HCT116 (cell line): ENCODE measurements around the gene HEPACAM. TPM values are rescaled to one million over a fixed set of nuclear protein-coding genes. Genes with fewer than 3 reads are reported as not detected.

ENCODE experiments used
- ATAC-seq: fragments of 200-7000 bp; cut with Tn5 transposase; 2 replicates; pipeline ENCODE4 v1.9.1; 2020; ENCODE audit warnings: mild to moderate bottlenecking, moderate library complexity
- BruUV-seq: library from RNA; stranded (reverse); fragments of 400-500 nt; replicated peaks from 2 replicates; lab custom pipeline; 2021; lab: Mats Ljungman, UMichigan
- CTCF ChIA-PET: fragments of 300-600 bp; sonication (Branson Sonifier 250); formaldehyde crosslinking; loops from one replicate; lab custom pipeline; 2021; ENCODE audit warnings: antibody characterized with exemption; lab: Charles Lee
- POLR2A ChIA-PET: fragments of 300-600, 350-600 bp; sonication (Branson Sonifier 250); formaldehyde crosslinking; loops from one replicate; lab custom pipeline; 2021; ENCODE audit warnings: antibody characterized with exemption; lab: Charles Lee
- RAD21 ChIA-PET, 2 experiments: fragments of 300-600 bp; sonication (Branson Sonifier 250); formaldehyde crosslinking; loops; one replicate each; lab custom pipeline; 2023; ENCODE audit warnings: low total read pairs in 2 of 2; ENCODE audit not compliant: uncharacterized antibody in 2 of 2, unreplicated experiment in 2 of 2, low non-redundant PET in 1 of 2; lab: Charles Lee
- DNase-seq: peaks from one replicate; pipeline ENCODE4 v3.0.0-alpha.2; 2010; ENCODE audit warnings: low read depth, low spot score
- H2AFZ ChIP-seq: fragments of 200-600 bp; shearing (Covaris generic), sonication (generic); 2 replicates; pipeline ENCODE4 v1.6.1; 2017; ENCODE audit warnings: low read depth, mixed run types, mixed read lengths, antibody characterized with exemption, low read length; ENCODE audit not compliant: poor library complexity, severe bottlenecking
- H3K27ac ChIP-seq: 2 replicates; pipeline ENCODE4 v1.5.1; 2012; ENCODE audit warnings: low read depth, low read length
- H3K27me3 ChIP-seq: fragments of 200-600 bp; sonication (generic); 2 replicates; pipeline ENCODE4 v1.6.1; 2016; ENCODE audit warnings: mixed run types, low read length, mixed read lengths; ENCODE audit not compliant: insufficient read depth
- H3K36me3 ChIP-seq, 2 experiments: fragments of 200-500 bp in 1 of 2; fragments of 200-600 bp in 1 of 2; sonication (Bioruptor generic) in 1 of 2; sonication (generic) in 1 of 2; 2 replicates each; pipeline versions ENCODE4 v1.5.1 to v1.6.1; 2014 to 2016; ENCODE audit warnings: low read length in 2 of 2, inconsistent platforms in 1 of 2, mixed read lengths in 1 of 2, mixed run types in 1 of 2; ENCODE audit not compliant: insufficient read depth in 2 of 2, control insufficient read depth in 1 of 2
- H3K4me1 ChIP-seq, 2 experiments: fragments of 200-600 bp in 1 of 2; sonication (generic) in 1 of 2; 2 replicates each; pipeline versions ENCODE4 v1.5.1 to v1.6.1; 2012 to 2017; ENCODE audit warnings: low read length in 2 of 2, inconsistent platforms in 1 of 2, mild to moderate bottlenecking in 1 of 2, mixed read lengths in 1 of 2, mixed run types in 1 of 2, moderate library complexity in 1 of 2; ENCODE audit not compliant: insufficient read depth in 2 of 2, control insufficient read depth in 1 of 2
- H3K4me2 ChIP-seq: fragments of 200-600 bp; sonication (generic); 2 replicates; pipeline ENCODE4 v1.6.1; 2017; ENCODE audit warnings: mixed run types, low read length, mixed read lengths
- H3K4me3 ChIP-seq, 2 experiments: fragments of 200-600 bp in 1 of 2; sonication (generic) in 1 of 2; replicated peaks in 1 of 2; 2 replicates each; pipeline ENCODE4 v1.5.1; 2011 to 2016; ENCODE audit warnings: low read length in 2 of 2, control low read depth in 1 of 2, low read depth in 1 of 2, mild to moderate bottlenecking in 1 of 2, mixed read lengths in 1 of 2, mixed run types in 1 of 2
- H3K79me2 ChIP-seq: fragments of 200-600 bp; sonication (generic); 2 replicates; pipeline ENCODE4 v1.6.1; 2017; ENCODE audit warnings: mild to moderate bottlenecking, mixed run types, low read length, moderate library complexity, mixed read lengths; ENCODE audit not compliant: insufficient read depth
- H3K9ac ChIP-seq: fragments of 200-600 bp; sonication (generic); 2 replicates; pipeline ENCODE4 v1.6.1; 2016; ENCODE audit warnings: low read length, mixed read lengths
- H3K9me2 ChIP-seq: fragments of 200-600 bp; sonication (generic), shearing (Covaris generic); 2 replicates; pipeline ENCODE4 v1.6.1; 2017; ENCODE audit warnings: mixed run types, mild to moderate bottlenecking, moderate library complexity; ENCODE audit not compliant: insufficient read depth
- H3K9me3 ChIP-seq, 2 experiments: fragments of 200-500 bp in 1 of 2; fragments of 200-600 bp in 1 of 2; sonication (Bioruptor generic) in 1 of 2; sonication (generic) in 1 of 2; 2 replicates each; pipeline ENCODE4 v1.6.1; 2014 to 2017; ENCODE audit warnings: low read length in 2 of 2, mixed read lengths in 2 of 2, inconsistent platforms in 1 of 2, low read depth in 1 of 2, mild to moderate bottlenecking in 1 of 2, mixed run types in 1 of 2, moderate library complexity in 1 of 2; ENCODE audit not compliant: control insufficient read depth in 1 of 2, insufficient read depth in 1 of 2
- H4K20me1 ChIP-seq: fragments of 200-600 bp; sonication (generic), shearing (Covaris generic); 2 replicates; pipeline ENCODE4 v1.6.1; 2017; ENCODE audit warnings: mixed run types, mild to moderate bottlenecking, moderate library complexity; ENCODE audit not compliant: insufficient read depth
- ELF1 ChIP-seq: IDR thresholded peaks from 2 replicates; pipeline ENCODE4 v1.6.1; 2012; ENCODE audit warnings: low read depth, borderline replicate concordance
- EZH2 ChIP-seq: fragments of 200-600 bp; sonication (generic); IDR thresholded peaks from 2 replicates; pipeline ENCODE4 v1.6.1; 2017; ENCODE audit warnings: antibody characterized with exemption, mixed run types
- EZH2phosphoT487 ChIP-seq: fragments of 200-600 bp; IDR thresholded peaks from 2 replicates; pipeline ENCODE4 v1.6.1; 2018; ENCODE audit warnings: antibody characterized with exemption, borderline replicate concordance
- POLR2AphosphoS5 ChIP-seq: IDR thresholded peaks from 2 replicates; pipeline ENCODE4 v1.6.1; 2011; ENCODE audit warnings: mild to moderate bottlenecking, low read depth, low read length, moderate library complexity
- RAD21 ChIP-seq: IDR thresholded peaks from 2 replicates; pipeline ENCODE4 v1.6.1; 2012; ENCODE audit warnings: low read depth, mild to moderate bottlenecking
- REST ChIP-seq: IDR thresholded peaks from 2 replicates; pipeline ENCODE4 v1.6.1; 2012; ENCODE audit warnings: low read depth
- SRF ChIP-seq: IDR thresholded peaks from 2 replicates; pipeline ENCODE4 v1.6.1; 2012; ENCODE audit warnings: low read depth
- YY1 ChIP-seq: IDR thresholded peaks from 2 replicates; pipeline ENCODE4 v1.6.1; 2011; ENCODE audit warnings: low read length, low read depth, moderate library complexity, mild to moderate bottlenecking; ENCODE audit not compliant: insufficient replicate concordance; ENCODE audit errors: extremely low read depth
- intact Hi-C: fragments of 100-400 bp; cut with micrococcal nuclease; formaldehyde crosslinking; loops from 2 replicates; pipeline ENCODE4 v1.10.0; 2022
- total RNA-seq: library from RNA; stranded (reverse); gene quantifications from one replicate; pipeline ENCODE4 v1.2.1, GENCODE V29; 2021; ENCODE audit not compliant: unreplicated experiment
- TF ChIP-seq, protein P1 (sequence below): IDR thresholded peaks from 2 replicates; pipeline ENCODE4 v1.6.1; 2012
- TF ChIP-seq, protein P2 (sequence below), 3 experiments: fragments of 200-600 bp in 1 of 3; sonication (generic) in 1 of 3; IDR thresholded peaks in 2 of 3; conservative IDR thresholded peaks in 1 of 3; 2 replicates each; pipeline ENCODE4 v1.5.1; 2012 to 2017; ENCODE audit warnings: low read depth in 2 of 3, low read length in 2 of 3, antibody characterized with exemption in 1 of 3, borderline replicate concordance in 1 of 3, control low read depth in 1 of 3, mild to moderate bottlenecking in 1 of 3, mixed read lengths in 1 of 3, mixed run types in 1 of 3, moderate library complexity in 1 of 3; ENCODE audit not compliant: insufficient read depth in 1 of 3

The HEPACAM gene
- total RNA-seq, 1 experiment from 2014 or later: not detected

- CTCF ChIA-PET: interaction anchor here (0.9 to 1.3 kb wide), 2 partner anchors 180 to 491 kb away, joined by 3 to 5 read pairs; no protein-coding TSS in a partner anchor
These were observed 26.2 kb upstream of the HEPACAM start for GRCh38 chr11:124961972-124962609.

GRCh38 chr11:124955035-124955434 lies 19.2 kb upstream of the HEPACAM start:
- no peak overlapping the region for H2AFZ ChIP-seq
- H3K27ac ChIP-seq: no peak overlapping the region
- no peaks in the 10 kb centered on the region for H3K9me3 ChIP-seq
- no peaks in the 10 kb centered on the region for H3K36me3 ChIP-seq
- BruUV-seq: no TSS peak
- intact Hi-C loops: loop anchor here (2.0 kb wide), 1 partner anchor 78 kb away; no protein-coding TSS in a partner anchor
- no peaks in the 10 kb centered on the region for H4K20me1 ChIP-seq
- ChIA-PET CTCF (interaction anchor here (1.0 to 1.5 kb wide), 2 partner anchors 79 to 474 kb away, joined by 3 to 4 read pairs; no protein-coding TSS in a partner anchor), POLR2A (no interaction called here), RAD21 (no interaction called here)
- peaks cover 7 to 17% of the 10 kb centered on the region in 2 experiments for H3K4me1 ChIP-seq
- H3K79me2 ChIP-seq: no peaks in the 10 kb centered on the region
- H3K4me3 ChIP-seq: peak overlapping the region; percentile 68 to 82
- peak overlapping the region; percentile 89 for H3K4me2 ChIP-seq
- DNase-seq (no peak), ATAC-seq (no peak)
- H3K9ac ChIP-seq: no peak overlapping the region
- H3K27me3 ChIP-seq: no peaks in the 10 kb centered on the region
- no peaks in the 10 kb centered on the region for H3K9me2 ChIP-seq
- TF ChIP-seq POLR2AphosphoS5 (no peak), SRF (no peak), EZH2 (no peak), REST (no peak), ELF1 (no peak), EZH2phosphoT487 (no peak)
- TF ChIP-seq, protein P1, sequence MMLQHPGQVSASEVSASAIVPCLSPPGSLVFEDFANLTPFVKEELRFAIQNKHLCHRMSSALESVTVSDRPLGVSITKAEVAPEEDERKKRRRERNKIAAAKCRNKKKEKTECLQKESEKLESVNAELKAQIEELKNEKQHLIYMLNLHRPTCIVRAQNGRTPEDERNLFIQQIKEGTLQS: no peak

More at GRCh38 chr11:124961972-124962609, 26.2 kb upstream of the HEPACAM start:
- Histone ChIP-seq H3K4me3 (no peak overlapping the region), H3K9me3 (no peaks in the 10 kb centered on the region), H3K27ac (no peak overlapping the region)
- POLR2A ChIA-PET: no interaction called here
- TF ChIP-seq RAD21 (peak; percentile 96), YY1 (no peak)
- TF ChIP-seq, protein P2, sequence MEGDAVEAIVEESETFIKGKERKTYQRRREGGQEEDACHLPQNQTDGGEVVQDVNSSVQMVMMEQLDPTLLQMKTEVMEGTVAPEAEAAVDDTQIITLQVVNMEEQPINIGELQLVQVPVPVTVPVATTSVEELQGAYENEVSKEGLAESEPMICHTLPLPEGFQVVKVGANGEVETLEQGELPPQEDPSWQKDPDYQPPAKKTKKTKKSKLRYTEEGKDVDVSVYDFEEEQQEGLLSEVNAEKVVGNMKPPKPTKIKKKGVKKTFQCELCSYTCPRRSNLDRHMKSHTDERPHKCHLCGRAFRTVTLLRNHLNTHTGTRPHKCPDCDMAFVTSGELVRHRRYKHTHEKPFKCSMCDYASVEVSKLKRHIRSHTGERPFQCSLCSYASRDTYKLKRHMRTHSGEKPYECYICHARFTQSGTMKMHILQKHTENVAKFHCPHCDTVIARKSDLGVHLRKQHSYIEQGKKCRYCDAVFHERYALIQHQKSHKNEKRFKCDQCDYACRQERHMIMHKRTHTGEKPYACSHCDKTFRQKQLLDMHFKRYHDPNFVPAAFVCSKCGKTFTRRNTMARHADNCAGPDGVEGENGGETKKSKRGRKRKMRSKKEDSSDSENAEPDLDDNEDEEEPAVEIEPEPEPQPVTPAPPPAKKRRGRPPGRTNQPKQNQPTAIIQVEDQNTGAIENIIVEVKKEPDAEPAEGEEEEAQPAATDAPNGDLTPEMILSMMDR (IDR thresholded peaks at IDR 0.05 in 2 of 3, conservative IDR thresholded peaks at IDR 0.05 in 1 of 3; ENCODE audit: borderline replicate concordance in 1 of 3, insufficient read depth in 1 of 3, low read depth in 2 of 3, low read length in 2 of 3): peak; percentile 59 to 93 (median 81)
- TF ChIP-seq, all 23 proteins: peak for 2
- no peaks in the 10 kb centered on the region for H3K36me3 ChIP-seq
- BruUV-seq: no TSS peak
- H3K9me2 ChIP-seq: no peaks in the 10 kb centered on the region
- H3K79me2 ChIP-seq: no peaks in the 10 kb centered on the region
- RAD21 ChIA-PET: no interaction called here
- H3K4me1 ChIP-seq: no peaks in the 10 kb centered on the region
- DNase-seq (peak; percentile 71), ATAC-seq (peak; percentile 99)
- no peak overlapping the region for H3K9ac ChIP-seq
- H4K20me1 ChIP-seq: no peaks in the 10 kb centered on the region
- H3K4me2 ChIP-seq: no peak overlapping the region
- H3K27me3 ChIP-seq: no peaks in the 10 kb centered on the region
- H2AFZ ChIP-seq: no peak overlapping the region
- intact Hi-C loops: loop anchor here (1.0 to 10.0 kb wide), 7 partner anchors 129 to 913 kb away; no protein-coding TSS in a partner anchor
